ENCODE measurements around the gene VWA3B. TPM values are rescaled to one million over a fixed set of nuclear protein-coding genes. Genes with fewer than 3 reads are reported as not detected.

VWA3B gene
- polyA plus RNA-seq, 1 donor (not counting 4 experiments of a cell fraction or from before 2014, with no cell fraction given) = not detected

DNA sequence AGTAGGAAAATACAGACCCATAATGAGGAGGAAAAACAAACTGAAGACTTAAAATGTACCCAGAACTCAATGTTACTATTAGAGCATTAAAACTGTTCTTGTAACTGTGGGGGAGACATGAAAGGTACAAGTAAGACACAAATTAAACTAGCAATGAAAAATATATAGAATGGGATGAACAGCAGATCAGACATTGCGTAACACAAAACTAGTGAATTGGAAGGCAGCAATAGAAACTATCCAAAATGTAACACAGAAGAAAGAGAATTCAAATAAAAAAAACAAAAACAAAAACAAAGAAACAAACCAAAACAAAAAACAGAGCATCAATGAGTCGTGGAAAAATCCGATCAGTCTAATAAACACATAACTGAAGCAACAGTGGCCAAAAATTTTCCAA lies 132.2 kb downstream of the VWA3B start:
- no peaks in the 10 kb centered on the region for H3K79me2 ChIP-seq (ENCODE audit: control insufficient read depth, insufficient read depth, low read length)
- no peaks in the 10 kb centered on the region for H3K4me1 ChIP-seq (ENCODE audit: control insufficient read depth, extremely low read depth, insufficient read depth, low read length)
- no peak for FAIRE-seq

DNA sequence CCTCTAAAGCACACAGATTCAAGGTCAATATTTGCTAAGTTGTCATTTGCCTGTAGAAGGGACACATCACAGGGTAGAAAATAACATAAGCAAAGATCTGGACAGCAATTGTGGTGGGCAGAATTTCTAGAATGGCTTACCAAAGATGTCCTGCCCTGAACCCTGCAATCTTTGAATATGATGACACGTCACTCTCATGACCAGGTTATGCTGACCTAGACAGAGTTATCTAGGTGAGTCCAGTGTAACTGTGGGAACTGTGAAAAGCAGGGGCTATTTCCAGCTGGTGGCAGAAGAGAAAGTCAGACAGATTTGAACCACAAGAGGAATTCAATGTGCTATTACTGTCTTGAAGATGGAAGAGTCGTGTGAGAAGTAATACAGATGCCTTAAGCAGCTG lies 147.0 kb downstream of the VWA3B start:
- Histone ChIP-seq H3K27ac (ENCODE audit: control insufficient read depth, insufficient read depth, low read length) (no peak overlapping the region), H3K9me1 (ENCODE audit: control insufficient read depth, extremely low read depth, insufficient read depth, low read length) (no peaks in the 10 kb centered on the region), H3K79me2 (ENCODE audit: control insufficient read depth, insufficient read depth, low read length) (no peaks in the 10 kb centered on the region), H3K9me3 (ENCODE audit: control insufficient read depth, low read depth, low read length) (no peaks in the 10 kb centered on the region), H3K4me1 (ENCODE audit: control insufficient read depth, extremely low read depth, insufficient read depth, low read length) (no peaks in the 10 kb centered on the region), H3K9ac (ENCODE audit: control insufficient read depth, extremely low read depth, insufficient read depth, low read length) (no peak overlapping the region), H3K4me3 (ENCODE audit: control insufficient read depth in 2 of 3, extremely low read depth in 1 of 3, insufficient read depth in 2 of 3, low read depth in 1 of 3, low read length in 3 of 3) (no peak overlapping the region), H3K36me3 (ENCODE audit: control insufficient read depth in 2 of 2, extremely low read depth in 1 of 2, insufficient read depth in 2 of 2, low read length in 2 of 2) (no peaks in the 10 kb centered on the region), H4K20me1 (ENCODE audit: control insufficient read depth, extremely low read depth, insufficient read depth, low read length) (no peaks in the 10 kb centered on the region), H3K4me2 (ENCODE audit: control insufficient read depth, extremely low read depth, insufficient read depth, low read depth, low read length) (no peak overlapping the region), H2AFZ (ENCODE audit: control insufficient read depth, low read length) (no peak overlapping the region), H3K27me3 (ENCODE audit: control insufficient read depth, extremely low read depth, insufficient read depth, low read length) (no peaks in the 10 kb centered on the region)
- dilution Hi-C loops (cut with MboI; ENCODE audit: extremely low pct_ligation_motif_present, low sequenced_read_pairs) = no loop called here
- no peak for DNase-seq (ENCODE audit: low read depth, low spot score)
- FAIRE-seq = no peak
- TF ChIP-seq EZH2 (IDR thresholded peaks at IDR 0.05; ENCODE audit: low read length) = no peak
- TF ChIP-seq, protein P1, sequence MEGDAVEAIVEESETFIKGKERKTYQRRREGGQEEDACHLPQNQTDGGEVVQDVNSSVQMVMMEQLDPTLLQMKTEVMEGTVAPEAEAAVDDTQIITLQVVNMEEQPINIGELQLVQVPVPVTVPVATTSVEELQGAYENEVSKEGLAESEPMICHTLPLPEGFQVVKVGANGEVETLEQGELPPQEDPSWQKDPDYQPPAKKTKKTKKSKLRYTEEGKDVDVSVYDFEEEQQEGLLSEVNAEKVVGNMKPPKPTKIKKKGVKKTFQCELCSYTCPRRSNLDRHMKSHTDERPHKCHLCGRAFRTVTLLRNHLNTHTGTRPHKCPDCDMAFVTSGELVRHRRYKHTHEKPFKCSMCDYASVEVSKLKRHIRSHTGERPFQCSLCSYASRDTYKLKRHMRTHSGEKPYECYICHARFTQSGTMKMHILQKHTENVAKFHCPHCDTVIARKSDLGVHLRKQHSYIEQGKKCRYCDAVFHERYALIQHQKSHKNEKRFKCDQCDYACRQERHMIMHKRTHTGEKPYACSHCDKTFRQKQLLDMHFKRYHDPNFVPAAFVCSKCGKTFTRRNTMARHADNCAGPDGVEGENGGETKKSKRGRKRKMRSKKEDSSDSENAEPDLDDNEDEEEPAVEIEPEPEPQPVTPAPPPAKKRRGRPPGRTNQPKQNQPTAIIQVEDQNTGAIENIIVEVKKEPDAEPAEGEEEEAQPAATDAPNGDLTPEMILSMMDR (optimal IDR thresholded peaks at IDR 0.05 in 1 of 3, IDR thresholded peaks at IDR 0.05 in 1 of 3, conservative IDR thresholded peaks at IDR 0.05 in 1 of 3; ENCODE audit: extremely low read depth in 1 of 3, insufficient read depth in 2 of 3, low read length in 3 of 3) = no peak

More for the DNA sequence above, 132.2 kb downstream of the VWA3B start:
- dilution Hi-C loops (cut with MboI; ENCODE audit: extremely low pct_ligation_motif_present, low sequenced_read_pairs) = no loop called here
- Histone ChIP-seq H3K9me1 (ENCODE audit: control insufficient read depth, extremely low read depth, insufficient read depth, low read length) (no peaks in the 10 kb centered on the region), H3K27me3 (ENCODE audit: control insufficient read depth, extremely low read depth, insufficient read depth, low read length) (peaks cover 4% of the 10 kb centered on the region), H2AFZ (ENCODE audit: control insufficient read depth, low read length) (no peak overlapping the region), H3K4me3 (ENCODE audit: control insufficient read depth in 2 of 3, extremely low read depth in 1 of 3, insufficient read depth in 2 of 3, low read depth in 1 of 3, low read length in 3 of 3) (no peak overlapping the region), H3K27ac (ENCODE audit: control insufficient read depth, insufficient read depth, low read length) (no peak overlapping the region), H3K9ac (ENCODE audit: control insufficient read depth, extremely low read depth, insufficient read depth, low read length) (no peak overlapping the region), H3K9me3 (ENCODE audit: control insufficient read depth, low read depth, low read length) (no peaks in the 10 kb centered on the region), H4K20me1 (ENCODE audit: control insufficient read depth, extremely low read depth, insufficient read depth, low read length) (no peaks in the 10 kb centered on the region), H3K4me2 (ENCODE audit: control insufficient read depth, extremely low read depth, insufficient read depth, low read depth, low read length) (no peak overlapping the region), H3K36me3 (ENCODE audit: control insufficient read depth in 2 of 2, extremely low read depth in 1 of 2, insufficient read depth in 2 of 2, low read length in 2 of 2) (no peaks in the 10 kb centered on the region)
- no peak for DNase-seq (ENCODE audit: low read depth, low spot score)
- TF ChIP-seq, protein P1 (optimal IDR thresholded peaks at IDR 0.05 in 1 of 3, IDR thresholded peaks at IDR 0.05 in 1 of 3, conservative IDR thresholded peaks at IDR 0.05 in 1 of 3; ENCODE audit: extremely low read depth in 1 of 3, insufficient read depth in 2 of 3, low read length in 3 of 3) = no peak
- no peak for TF ChIP-seq EZH2 (IDR thresholded peaks at IDR 0.05; ENCODE audit: low read length)

Data from keratinocyte (primary cell).